ENCODE results near the gene SH3GL1. TPM values are rescaled to one million over a fixed set of nuclear protein-coding genes. Genes with fewer than 3 reads are reported as not detected.
A peak's percentile ranks its signal among the peaks of the same experiment; 100 is the strongest.

SH3GL1 gene
- total and polyA plus RNA-seq, 9 of the 15 experiments (the other 6 are each of a cell fraction or from before 2014, with no cell fraction given) = 1.7 to 75.3 (median 25.7) TPM

DNA sequence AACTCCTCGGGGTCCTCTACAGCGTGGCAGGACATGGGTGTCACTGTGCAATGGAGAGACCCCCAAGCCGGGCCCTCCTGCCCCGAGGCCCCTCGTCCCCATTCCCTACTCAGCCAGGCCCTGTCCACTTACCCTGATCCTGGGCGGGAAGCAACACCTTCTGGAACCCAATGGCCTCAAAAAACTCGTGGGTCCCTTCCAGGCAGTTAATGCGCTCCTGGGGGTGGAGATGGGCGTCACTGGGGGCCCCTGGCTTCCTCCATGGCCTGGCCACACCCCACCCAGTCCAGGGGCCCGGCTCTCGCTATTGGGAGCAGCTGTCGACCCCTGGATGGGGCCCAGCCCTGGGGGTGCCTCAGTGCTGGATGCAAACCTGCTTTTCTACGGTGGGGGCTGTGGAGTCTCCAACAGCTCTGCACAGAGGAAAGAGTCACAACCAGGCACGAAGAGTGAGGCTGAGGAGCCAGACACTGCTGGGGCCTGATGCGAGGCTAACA, 46.4 kb upstream of the SH3GL1 start (continued):
- TF ChIP-seq SMAD1 (IDR thresholded peaks at IDR 0.05; ENCODE audit: low read depth, low read length, partially characterized antibody) (no peak), EP300 (IDR thresholded peaks at IDR 0.05; ENCODE audit: low read length) (no peak), ZNF217 (CRISPR knock-in tag; IDR thresholded peaks at IDR 0.05) (no peak), TAF9B (IDR thresholded peaks at IDR 0.05; ENCODE audit: partially characterized antibody) (no peak), ARNT (IDR thresholded peaks at IDR 0.05) (no peak), ZNF239 (CRISPR knock-in tag; IDR thresholded peaks at IDR 0.05) (no peak)

- H4K20me1 ChIP-seq (replicated peaks; ENCODE audit: control insufficient read depth, insufficient read depth, low read length) = no peaks in the 10 kb centered on the region; the same call in 1 of the 2 replicates
- H3K36me3 ChIP-seq (ENCODE audit: control insufficient read depth, insufficient read depth, low read length) = peaks cover 90% of the 10 kb centered on the region; the same call in 2 of the 3 replicates
- H3K9me3 ChIP-seq (replicated peaks; ENCODE audit: control insufficient read depth, insufficient read depth, low read depth, low read length) = no peaks in the 10 kb centered on the region
- no peak overlapping the region for H3K4me3 ChIP-seq
- ChIA-PET POLR2A (interaction anchor here (0.6 to 7.4 kb wide), 4 partner anchors 9 to 89 kb away, joined by 3 to 60 read pairs (median 4); no protein-coding TSS in a partner anchor), CTCF (ENCODE audit: low intra/inter-chr PET ratio) (no interaction called here)
- FAIRE-seq (no peak), ATAC-seq (no peak), DNase-seq (ENCODE audit: extremely low read depth in 1 of 4, low spot score in 3 of 4) (peak in 3 of 4 experiments; percentile 13 to 28 (median 15))
- no TSS peak for BruUV-seq (replicated peaks)
- H3K79me2 ChIP-seq (ENCODE audit: control insufficient read depth, insufficient read depth, low read length) = no peaks in the 10 kb centered on the region
- intact Hi-C loops (cut with micrococcal nuclease) (no loop called here), in situ Hi-C loops (cut with MboI) (no loop called here)
- no peaks in the 10 kb centered on the region for H3K27me3 ChIP-seq (ENCODE audit: control insufficient read depth in 2 of 2, insufficient read depth in 2 of 2, low read length in 2 of 2)
- H3K4me1 ChIP-seq (replicated peaks in 1 of 2; ENCODE audit: control insufficient read depth in 2 of 2, insufficient read depth in 2 of 2, low read length in 2 of 2) = peaks cover 0 to 68% of the 10 kb centered on the region in 2 experiments; a peak in 3 of 5 replicates
- no peaks in the 10 kb centered on the region for H3K9me1 ChIP-seq (ENCODE audit: control insufficient read depth, insufficient read depth, low read length)
- no peak overlapping the region for H2AFZ ChIP-seq (ENCODE audit: low read depth, low read length)
- no peak overlapping the region for H3K9ac ChIP-seq (ENCODE audit: insufficient read depth in 1 of 2, low read depth in 2 of 2, low read length in 2 of 2)
- H3K27ac ChIP-seq (ENCODE audit: extremely low read depth, low read depth, low read length) = no peak overlapping the region
- no peak overlapping the region for H3K4me2 ChIP-seq (ENCODE audit: insufficient read depth, low read length)
- 98% methylated on average over 18 of the region's 58 CpGs for WGBS (ENCODE audit: insufficient coverage, low coverage, missing lambda C conversion rate)
- 0 out of 2 replicates have a peak, but pooled peaks have one; percentile 6 for TF ChIP-seq SUPT5H (IDR thresholded peaks at IDR 0.05)
- TF ChIP-seq ZBTB33 (CRISPR knock-in tag; IDR thresholded peaks at IDR 0.05) = peak; percentile 79
- peak; percentile 69 for TF ChIP-seq RBM22 (IDR thresholded peaks at IDR 0.05; ENCODE audit: low read depth, low read length, poor library complexity, severe bottlenecking)
- TF ChIP-seq ZNF57 (CRISPR knock-in tag; IDR thresholded peaks at IDR 0.05) = no peak
- no peak for TF ChIP-seq NR1H2 (CRISPR knock-in tag; IDR thresholded peaks at IDR 0.05)
- TF ChIP-seq SRF (CRISPR knock-in tag; IDR thresholded peaks at IDR 0.05) = no peak
- TF ChIP-seq MYC (IDR thresholded peaks at IDR 0.05; ENCODE audit: low read depth, low read length) = no peak
- no peak for TF ChIP-seq MYC (CRISPR knock-in tag; IDR thresholded peaks at IDR 0.05; ENCODE audit: borderline replicate concordance, low read depth)
- TF ChIP-seq RBFOX2 (IDR thresholded peaks at IDR 0.05; ENCODE audit: low read depth, low read length) = peak; percentile 50; the same call in 1 of the 2 replicates
- TF ChIP-seq ARHGAP35 (IDR thresholded peaks at IDR 0.05; ENCODE audit: partially characterized antibody) = no peak
- 0 out of 2 replicates have a peak, but pooled peaks have one; percentile 7 for TF ChIP-seq POLR2A (conservative IDR thresholded peaks at IDR 0.05)
- TF ChIP-seq HNRNPL (IDR thresholded peaks at IDR 0.05; ENCODE audit: low read depth, low read length) = peak; percentile 28; the same call in 1 of the 2 replicates
- TF ChIP-seq FIP1L1 (IDR thresholded peaks at IDR 0.05; ENCODE audit: low read depth, low read length, poor library complexity, severe bottlenecking) = peak; percentile 54
These were observed 45.8 kb upstream of the SH3GL1 start for GRCh38 chr19:4445963-4446703.

Measured in K562 (cell line).